Right atrium auricular region (tissue), 2 donors: ENCODE measurements around the gene TMEM41B. TPM values are rescaled to one million over a fixed set of nuclear protein-coding genes. Genes with fewer than 3 reads are reported as not detected.
A peak's percentile ranks its signal among the peaks of the same experiment; 100 is the strongest.

Experiments
- DNase-seq: peaks from one replicate; pipeline ENCODE4 v3.0.0-alpha.2; 2019; ENCODE audit warnings: low spot score
- H3K27ac ChIP-seq, 2 donors: fragments of 200-600 bp; sonication (generic); 1 replicate in 1 of 2; 2 replicates in 1 of 2; pipeline ENCODE4 v1.5.1; 2016 to 2019
- H3K27me3 ChIP-seq, 2 donors: fragments of 200-600 bp; sonication (generic); one replicate each; pipeline versions ENCODE4 v1.5.1 to v1.6.0; 2017 to 2019
- H3K36me3 ChIP-seq: fragments of 200-600 bp; sonication (generic); one replicate; pipeline ENCODE4 v1.5.1; 2016
- H3K4me1 ChIP-seq, 2 donors: fragments of 200-600 bp; sonication (generic); one replicate each; pipeline versions ENCODE4 v1.5.1 to v1.6.0; 2017 to 2019
- H3K4me3 ChIP-seq, 2 donors: fragments of 200-600 bp; sonication (generic); 1 replicate in 1 of 2; 2 replicates in 1 of 2; pipeline ENCODE4 v1.5.1; 2017 to 2019; ENCODE audit warnings: mild to moderate bottlenecking in 1 of 2, moderate library complexity in 1 of 2
- H3K9me3 ChIP-seq, 2 donors: fragments of 200-600 bp; sonication (generic); one replicate each; pipeline ENCODE4 v1.5.1; 2019
- total RNA-seq, 2 donors: library from RNA; depleted of rRNA; stranded (reverse); fragments of >200 nt; gene quantifications; one replicate each; pipeline ENCODE4 v1.1.0, GENCODE V29; 2016
- TF ChIP-seq, protein P1 (sequence below), 2 donors: fragments of 200-600 bp; sonication (generic); IDR thresholded peaks; one replicate each; pipeline ENCODE4 v1.5.1; 2019; ENCODE audit warnings: antibody characterized with exemption in 2 of 2

TMEM41B gene
- total RNA-seq, 2 donors from 2014 or later: 16.9 to 20.4 TPM

DNA sequence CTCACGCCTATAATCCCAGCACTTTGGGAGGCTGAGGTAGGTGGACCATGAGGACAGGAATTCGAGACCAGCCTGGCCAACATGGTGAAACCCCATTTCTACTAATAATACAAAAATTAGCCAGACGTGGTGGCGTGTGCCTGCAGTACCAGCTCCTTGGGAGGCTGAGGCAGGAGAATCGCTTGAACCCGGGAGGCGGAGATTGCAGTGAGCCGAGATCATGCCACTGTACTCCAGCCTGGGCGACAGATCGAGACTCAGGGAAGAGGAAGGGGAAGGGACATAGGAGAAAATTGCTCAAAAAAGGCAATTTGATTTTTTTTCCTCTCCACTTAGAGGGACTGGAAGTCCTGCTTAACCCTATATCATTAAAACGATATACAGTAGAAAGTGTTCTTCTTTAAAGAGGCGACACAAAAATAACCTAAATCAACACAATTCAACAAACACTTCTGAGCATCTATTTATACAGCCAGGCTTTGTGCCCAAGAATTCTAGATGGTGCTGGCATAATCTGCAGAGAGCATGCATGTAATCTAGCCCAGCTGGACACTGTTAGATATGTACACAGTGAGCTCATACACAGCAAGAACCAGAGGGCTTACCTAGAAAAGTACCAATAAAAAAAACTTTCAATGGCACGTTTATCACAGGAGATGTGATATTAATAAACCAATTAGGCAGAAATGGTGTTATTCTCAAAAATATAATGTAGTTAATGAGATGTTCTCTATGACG is 28.4 kb downstream of the TMEM41B start:
- peak overlapping the region; percentile 8 to 60 for H3K27ac ChIP-seq
- H3K4me3 ChIP-seq: no peak overlapping the region
- no peak for DNase-seq
- H3K27me3 ChIP-seq: no peaks in the 10 kb centered on the region
- peaks cover 0 to 5% of the 10 kb centered on the region in 2 donors for H3K4me1 ChIP-seq
- no peaks in the 10 kb centered on the region for H3K36me3 ChIP-seq
- H3K9me3 ChIP-seq: no peaks in the 10 kb centered on the region
- TF ChIP-seq, protein P1, sequence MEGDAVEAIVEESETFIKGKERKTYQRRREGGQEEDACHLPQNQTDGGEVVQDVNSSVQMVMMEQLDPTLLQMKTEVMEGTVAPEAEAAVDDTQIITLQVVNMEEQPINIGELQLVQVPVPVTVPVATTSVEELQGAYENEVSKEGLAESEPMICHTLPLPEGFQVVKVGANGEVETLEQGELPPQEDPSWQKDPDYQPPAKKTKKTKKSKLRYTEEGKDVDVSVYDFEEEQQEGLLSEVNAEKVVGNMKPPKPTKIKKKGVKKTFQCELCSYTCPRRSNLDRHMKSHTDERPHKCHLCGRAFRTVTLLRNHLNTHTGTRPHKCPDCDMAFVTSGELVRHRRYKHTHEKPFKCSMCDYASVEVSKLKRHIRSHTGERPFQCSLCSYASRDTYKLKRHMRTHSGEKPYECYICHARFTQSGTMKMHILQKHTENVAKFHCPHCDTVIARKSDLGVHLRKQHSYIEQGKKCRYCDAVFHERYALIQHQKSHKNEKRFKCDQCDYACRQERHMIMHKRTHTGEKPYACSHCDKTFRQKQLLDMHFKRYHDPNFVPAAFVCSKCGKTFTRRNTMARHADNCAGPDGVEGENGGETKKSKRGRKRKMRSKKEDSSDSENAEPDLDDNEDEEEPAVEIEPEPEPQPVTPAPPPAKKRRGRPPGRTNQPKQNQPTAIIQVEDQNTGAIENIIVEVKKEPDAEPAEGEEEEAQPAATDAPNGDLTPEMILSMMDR (IDR thresholded peaks at IDR 0.05): no peak

DNA sequence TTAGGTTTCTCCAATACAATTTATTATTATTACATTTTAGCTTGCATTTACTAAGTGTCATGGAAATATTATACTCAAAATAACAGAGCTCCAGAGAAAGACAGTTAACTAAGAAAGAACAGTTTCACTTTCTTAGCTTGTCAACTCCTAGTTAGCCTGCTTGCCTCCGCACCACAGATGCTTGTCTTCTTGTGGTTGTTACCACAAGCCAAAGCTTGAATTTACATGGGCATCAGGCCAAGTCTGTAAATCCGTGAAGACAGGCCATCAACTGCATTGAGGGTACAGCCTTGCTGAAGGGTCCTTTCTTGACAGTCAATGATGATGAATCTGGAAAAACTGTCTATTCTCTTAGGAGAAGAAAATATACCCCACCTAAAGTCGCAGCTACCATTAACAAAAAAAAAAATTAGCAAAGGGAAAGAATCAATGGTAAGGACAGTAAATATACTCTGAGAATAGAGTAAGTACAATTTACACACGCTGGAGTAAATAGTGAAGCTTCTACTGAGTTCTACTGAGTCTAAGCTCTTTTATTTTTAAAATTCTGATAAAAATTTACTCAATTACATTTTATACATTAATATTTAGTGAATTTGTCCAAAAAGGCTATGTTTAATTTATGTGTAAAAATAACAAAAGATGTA is 33.6 kb downstream of the TMEM41B start:
- Histone ChIP-seq H3K36me3 (peaks cover 5% of the 10 kb centered on the region), H3K4me3 (no peak overlapping the region), H3K4me1 (no peaks in the 10 kb centered on the region), H3K9me3 (no peaks in the 10 kb centered on the region), H3K27ac (peak overlapping the region in 1 of 2 donors; percentile 45), H3K27me3 (no peaks in the 10 kb centered on the region)
- DNase-seq: peak; percentile 51
- TF ChIP-seq, protein P1 (IDR thresholded peaks at IDR 0.05): no peak

DNA sequence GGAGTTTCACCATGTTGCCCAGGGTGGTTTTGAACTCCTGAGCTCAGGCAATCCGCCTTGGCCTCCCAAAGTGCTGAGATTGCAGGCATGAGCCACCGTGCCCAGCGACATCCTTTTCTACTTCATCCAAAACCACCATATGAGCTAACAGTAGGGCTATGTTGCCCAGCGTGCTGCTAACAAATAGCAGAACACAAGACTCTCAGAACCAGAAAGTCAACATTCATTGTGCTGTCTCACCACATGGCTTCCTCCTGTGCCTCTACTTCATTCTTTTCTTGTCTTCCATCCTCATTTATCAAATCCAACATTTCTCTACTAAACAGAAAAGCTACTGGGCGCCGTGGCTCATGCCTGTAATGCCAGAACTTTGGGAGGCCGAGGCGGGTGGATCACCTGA is 37.2 kb downstream of the TMEM41B start:
- Histone ChIP-seq H3K4me1 (peaks cover 0 to 9% of the 10 kb centered on the region in 2 donors), H3K4me3 (no peak overlapping the region), H3K9me3 (no peaks in the 10 kb centered on the region), H3K27ac (no peak overlapping the region), H3K27me3 (no peaks in the 10 kb centered on the region), H3K36me3 (peaks cover 5% of the 10 kb centered on the region)
- no peak for DNase-seq
- TF ChIP-seq, protein P1 (IDR thresholded peaks at IDR 0.05): no peak

DNA sequence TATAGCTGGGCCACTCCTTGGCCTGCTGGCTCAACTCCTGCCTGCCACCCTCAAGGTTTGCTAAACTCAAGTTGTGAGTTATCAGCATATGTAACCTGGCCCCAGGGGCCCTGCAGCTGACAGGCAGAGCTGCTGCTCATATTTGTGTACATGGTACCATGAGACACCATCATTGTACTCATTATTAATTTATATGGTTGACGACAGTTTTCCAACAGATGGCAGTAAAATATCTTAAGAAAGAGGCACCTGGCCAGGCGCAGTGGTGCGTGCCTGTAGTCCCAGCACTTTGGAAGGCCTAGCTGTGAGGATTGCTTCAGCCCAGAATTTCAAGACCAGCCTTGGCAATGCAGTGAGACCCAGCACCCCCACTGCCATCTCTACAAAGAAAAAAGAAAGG is 37.8 kb downstream of the TMEM41B start:
- no peaks in the 10 kb centered on the region for H3K9me3 ChIP-seq
- no peak overlapping the region for H3K27ac ChIP-seq
- TF ChIP-seq, protein P1 (IDR thresholded peaks at IDR 0.05): no peak
- no peaks in the 10 kb centered on the region for H3K27me3 ChIP-seq
- no peak for DNase-seq
- no peak overlapping the region for H3K4me3 ChIP-seq
- peaks cover 0 to 9% of the 10 kb centered on the region in 2 donors for H3K4me1 ChIP-seq
- peaks cover 5% of the 10 kb centered on the region for H3K36me3 ChIP-seq

DNA sequence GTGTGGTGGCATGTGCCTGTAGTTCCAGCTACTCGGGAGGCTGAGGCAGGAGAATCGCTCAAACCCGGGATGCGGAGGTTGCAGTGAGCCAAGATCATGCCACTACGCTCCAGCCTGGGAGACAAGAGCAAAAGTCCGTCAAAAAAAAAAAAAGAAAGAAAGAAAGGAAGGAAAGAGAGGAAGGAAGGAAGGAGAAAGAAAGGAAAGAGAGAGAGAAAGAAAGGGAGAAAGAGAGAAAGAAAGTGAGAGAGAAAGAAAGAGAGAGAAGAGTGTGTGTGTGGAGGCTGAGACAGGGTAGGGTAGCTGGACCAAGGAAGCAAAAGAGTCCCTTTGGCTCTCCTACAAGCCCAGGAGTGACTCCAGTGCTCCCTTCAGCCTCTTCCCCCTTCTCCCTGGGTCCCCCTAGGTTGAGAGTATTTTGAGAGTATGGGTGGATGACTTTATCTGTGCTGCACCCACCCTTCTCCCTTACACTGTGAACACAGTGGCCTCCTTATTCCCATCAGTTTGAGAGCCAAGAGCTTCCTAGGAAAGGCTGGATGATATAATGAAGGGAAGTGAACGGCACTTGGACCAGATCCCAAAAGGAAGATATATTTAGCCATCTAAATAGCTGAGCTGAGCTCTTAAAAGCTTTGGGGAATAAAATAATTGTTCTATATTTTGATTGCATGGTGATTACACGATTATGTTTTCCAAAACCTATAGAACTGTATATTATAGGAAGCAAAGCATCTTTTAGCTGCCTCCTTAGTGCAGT is 39.7 kb downstream of the TMEM41B start:
- Histone ChIP-seq H3K36me3 (no peaks in the 10 kb centered on the region), H3K27me3 (no peaks in the 10 kb centered on the region), H3K4me3 (no peak overlapping the region), H3K9me3 (no peaks in the 10 kb centered on the region), H3K4me1 (peaks cover 0 to 9% of the 10 kb centered on the region in 2 donors), H3K27ac (peak overlapping the region in 1 of 2 donors; percentile 45)
- DNase-seq: no peak
- TF ChIP-seq, protein P1 (IDR thresholded peaks at IDR 0.05): no peak
